ENCODE measurements around the gene PCDH9.

The PCDH9 gene

GRCh38 chr13:66565279-66565678, 664.9 kb downstream of the PCDH9 start:
- DNase-seq (ENCODE audit: low read depth): no peak

- no peak for DNase-seq (ENCODE audit: low read depth)
These were observed 667.1 kb downstream of the PCDH9 start for GRCh38 chr13:66563076-66563475.

DNA sequence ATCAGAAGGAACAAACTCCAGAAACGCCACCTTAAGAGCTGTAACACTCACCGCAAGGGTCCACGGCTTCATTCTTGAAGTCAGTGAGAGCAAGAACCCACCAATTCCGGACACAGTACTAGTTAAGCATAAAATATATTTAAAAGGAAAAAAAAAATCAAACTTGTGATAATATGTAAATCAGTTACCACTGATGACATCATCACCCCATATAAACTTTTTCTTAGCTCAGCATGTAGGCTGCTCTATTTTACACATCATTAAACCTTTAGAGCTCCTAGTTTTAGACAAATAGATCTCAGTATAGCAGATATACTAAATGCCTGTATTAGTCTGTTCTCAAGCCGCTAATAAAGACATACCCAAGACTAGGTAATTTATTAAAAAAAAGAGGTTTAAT, 668.1 kb downstream of the PCDH9 start:
- DNase-seq (ENCODE audit: low read depth): no peak

DNA sequence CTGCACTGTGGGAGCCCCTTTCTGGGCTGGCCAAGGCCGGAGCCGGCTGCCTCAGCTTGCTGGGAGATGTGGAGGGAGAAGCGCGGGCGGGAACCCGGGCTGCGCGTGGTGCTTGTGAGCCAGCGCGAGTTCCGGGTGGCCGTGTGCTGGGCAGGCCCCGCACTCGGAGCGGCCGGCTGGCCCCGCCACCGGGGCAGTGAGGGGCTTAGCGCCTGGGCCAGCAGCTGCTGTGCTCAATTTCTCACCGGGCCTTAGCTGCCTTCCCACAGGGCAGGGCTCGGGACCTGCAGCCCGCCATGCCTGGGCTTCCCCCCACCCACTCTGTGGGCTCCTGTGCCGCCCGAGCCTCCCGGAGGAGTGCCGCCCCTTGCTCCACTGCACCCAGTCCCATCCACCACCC, 669.1 kb downstream of the PCDH9 start:
- no peak for DNase-seq (ENCODE audit: low read depth)

GRCh38 chr13:66560189-66560588, 669.9 kb downstream of the PCDH9 start:
- no peak for DNase-seq (ENCODE audit: low read depth)

DNA sequence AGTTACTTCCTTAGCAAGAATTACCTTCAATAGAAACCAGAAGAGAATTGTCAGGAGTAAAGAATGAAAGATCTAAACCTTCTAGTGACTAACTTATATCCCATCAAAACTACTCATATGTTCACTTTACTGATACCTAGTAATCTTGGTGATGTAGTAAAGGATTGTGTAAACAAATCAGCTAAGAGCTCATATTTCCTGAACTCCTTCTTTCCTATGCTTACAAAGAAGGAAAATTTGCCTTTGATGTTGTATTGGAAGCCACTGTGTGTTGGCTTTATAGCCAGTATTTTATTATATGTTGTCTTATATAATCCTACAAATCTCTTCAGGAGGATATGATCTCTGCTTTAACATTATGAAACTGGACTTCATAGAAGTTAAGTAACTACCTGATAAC, 671.0 kb downstream of the PCDH9 start:
- DNase-seq (ENCODE audit: low read depth): no peak

DNA sequence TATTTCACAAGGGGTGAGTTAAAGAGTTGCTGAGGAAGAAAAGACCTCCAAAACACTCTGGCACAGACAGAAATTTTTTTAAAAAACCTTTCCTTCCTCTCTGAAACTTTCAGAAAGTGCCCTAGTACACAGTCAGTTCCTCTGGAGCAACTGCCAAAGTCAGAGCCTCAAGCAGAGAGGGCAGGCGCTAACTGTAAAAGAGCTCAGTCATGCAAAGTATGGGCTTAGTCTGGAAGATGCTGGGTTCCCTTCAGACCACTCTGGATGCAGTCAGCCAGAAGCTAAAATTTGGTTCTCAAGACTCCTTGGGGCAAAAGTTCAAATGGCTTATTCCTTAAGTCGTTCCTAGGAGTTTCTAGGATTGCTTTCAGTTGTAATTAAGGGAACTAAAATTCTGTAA, 671.6 kb downstream of the PCDH9 start:
- DNase-seq (ENCODE audit: low read depth): peak; percentile 60

- no peak for DNase-seq (ENCODE audit: low read depth)
These were observed 672.8 kb downstream of the PCDH9 start for GRCh38 chr13:66557357-66557756.

- DNase-seq (ENCODE audit: low read depth): peak; percentile 81
These were observed 673.8 kb downstream of the PCDH9 start for GRCh38 chr13:66556306-66556705.

DNA sequence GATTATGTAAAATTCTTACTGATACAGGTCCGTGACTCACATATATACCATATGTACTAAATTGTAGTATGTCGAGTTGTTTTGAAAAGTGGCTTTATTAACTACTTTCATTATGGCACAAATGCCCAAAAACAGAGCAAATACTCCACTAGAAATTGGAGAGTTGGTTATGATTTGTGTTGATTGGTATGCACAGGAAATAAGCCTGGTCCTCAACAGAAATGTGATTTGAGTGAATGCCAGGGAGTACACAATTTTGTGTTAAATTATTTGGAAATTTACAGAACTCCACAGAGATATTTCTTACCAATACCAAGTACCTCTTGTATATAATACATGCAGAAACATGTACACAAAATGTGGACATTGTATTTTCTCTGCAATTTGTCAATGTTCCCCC, 676.7 kb downstream of the PCDH9 start:
- peak; percentile 38 for DNase-seq (ENCODE audit: low read depth)

- DNase-seq (ENCODE audit: low read depth): no peak
These were observed 679.0 kb downstream of the PCDH9 start for GRCh38 chr13:66551128-66551527.

GRCh38 chr13:66547685-66548084, 682.5 kb downstream of the PCDH9 start:
- no peak for DNase-seq (ENCODE audit: low read depth)

DNA sequence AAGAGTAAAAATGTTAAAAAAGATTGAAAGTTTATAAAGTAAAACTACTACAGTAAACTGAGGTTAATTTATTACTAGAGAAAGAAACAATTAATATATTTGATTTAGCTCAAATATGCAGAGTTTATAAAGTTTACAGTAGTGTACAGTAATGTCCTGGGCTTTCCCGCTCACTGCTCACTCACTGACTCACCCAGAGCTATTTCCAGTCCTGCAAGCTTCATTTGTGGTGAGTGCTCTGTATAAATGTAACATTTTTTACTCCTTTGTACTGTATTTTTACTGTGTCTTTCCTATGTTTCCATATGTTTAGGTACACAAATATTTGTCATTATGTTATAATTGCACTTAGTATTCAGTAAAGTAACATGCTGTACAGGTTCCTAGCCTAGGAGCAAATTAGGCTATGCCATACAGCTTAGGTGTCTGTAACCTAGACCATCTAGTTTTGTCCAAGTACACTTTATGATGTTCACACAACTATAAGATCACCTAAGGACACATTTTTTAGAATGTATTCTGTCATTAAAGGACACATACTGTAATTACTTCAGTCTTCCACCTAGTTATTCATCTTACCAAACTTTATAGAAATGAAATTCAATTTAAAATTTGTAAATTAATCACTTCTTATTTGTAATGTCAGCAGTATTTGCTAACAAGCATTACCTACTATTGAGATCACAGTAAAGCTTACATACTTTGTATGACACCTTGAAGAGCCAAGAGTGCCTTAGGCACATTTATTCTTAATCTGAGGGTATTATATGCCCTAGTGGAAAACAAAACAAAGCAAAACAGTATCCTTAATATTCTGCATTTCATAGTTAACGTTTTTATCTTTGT, 683.4 kb downstream of the PCDH9 start:
- DNase-seq (ENCODE audit: low read depth): peak; percentile 58

- no peak for DNase-seq (ENCODE audit: low read depth)
These were observed 686.4 kb downstream of the PCDH9 start for GRCh38 chr13:66543780-66544179.

DNA sequence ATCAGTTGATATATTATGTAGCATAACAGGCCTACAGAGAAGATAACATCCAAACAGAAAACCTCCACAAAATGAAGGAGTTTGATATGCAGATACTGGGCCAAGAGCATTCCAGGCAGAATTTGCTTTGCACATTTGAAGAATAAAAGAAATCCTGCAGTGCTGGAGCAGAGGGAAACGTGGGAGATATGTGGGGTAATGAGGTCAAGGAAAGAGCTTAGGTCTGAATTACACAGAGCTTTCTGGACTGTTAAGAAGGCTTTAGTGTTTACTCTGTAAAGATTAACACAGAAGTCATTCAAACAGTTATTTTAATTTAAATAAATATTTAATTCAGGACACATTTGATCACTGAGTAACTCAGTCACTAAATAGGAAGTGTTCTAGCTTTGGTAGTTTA, 692.7 kb downstream of the PCDH9 start:
- no peak for DNase-seq (ENCODE audit: low read depth)

- DNase-seq (ENCODE audit: low read depth): no peak
These were observed 693.4 kb downstream of the PCDH9 start for GRCh38 chr13:66536746-66537145.

DNA sequence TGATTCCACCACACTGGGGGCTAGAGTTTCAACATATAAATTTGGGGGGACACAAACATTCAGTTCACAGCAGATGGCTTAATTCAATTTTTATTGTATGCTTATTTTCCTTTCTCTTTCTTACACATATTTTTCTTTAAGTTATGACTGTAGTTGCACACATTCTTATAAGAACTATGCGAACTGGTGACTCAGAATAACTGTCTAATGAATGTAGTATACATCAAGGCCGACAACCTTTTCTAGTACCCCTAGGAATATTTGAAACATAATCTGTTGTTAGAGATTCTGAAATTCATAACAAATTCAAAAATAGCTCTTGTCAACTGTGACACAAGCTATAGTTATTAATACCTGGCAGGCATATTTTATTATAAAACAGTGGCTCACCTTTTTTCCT, 695.6 kb downstream of the PCDH9 start:
- DNase-seq (ENCODE audit: low read depth): peak; percentile 57

GRCh38 chr13:66532845-66533244, 697.3 kb downstream of the PCDH9 start:
- DNase-seq (ENCODE audit: low read depth): no peak

DNA sequence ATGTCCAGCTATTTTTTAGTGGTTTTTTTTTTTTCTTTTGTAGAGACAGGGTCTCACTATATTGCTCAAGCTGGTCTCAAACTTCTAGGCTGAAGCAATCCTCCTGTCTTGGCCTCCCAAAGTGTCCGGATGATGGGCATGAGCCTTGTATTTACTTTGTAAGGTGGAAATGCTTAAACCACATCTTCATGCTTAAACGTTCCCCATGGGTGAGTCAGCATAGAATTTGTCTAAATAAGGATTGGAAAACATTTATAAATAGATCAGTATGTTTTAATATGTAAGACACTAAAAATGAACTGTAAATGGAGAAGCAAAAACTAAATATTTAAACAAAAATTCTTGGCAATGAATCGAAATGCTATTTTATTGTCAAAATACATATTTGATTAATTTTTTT, 698.0 kb downstream of the PCDH9 start:
- peak; percentile 86 for DNase-seq (ENCODE audit: low read depth)

DNA sequence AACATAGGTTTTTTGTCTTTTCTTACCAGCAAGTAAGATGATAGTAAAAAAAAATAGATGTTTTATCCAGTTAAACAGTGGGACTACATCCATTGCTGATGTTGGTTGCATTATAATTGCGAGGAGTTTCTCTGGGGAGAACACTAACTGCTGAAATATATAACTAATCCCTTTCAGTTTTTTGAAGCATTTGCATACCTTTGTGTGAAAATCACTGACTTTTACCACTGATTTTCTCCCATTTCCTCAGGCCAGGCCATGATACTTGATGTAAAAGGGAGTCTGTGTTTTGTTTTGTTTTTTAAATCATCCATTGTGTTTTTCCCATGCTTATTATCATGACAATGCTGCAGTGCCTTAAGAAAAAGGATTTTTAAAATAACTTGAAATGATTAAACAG, 699.5 kb downstream of the PCDH9 start:
- DNase-seq (ENCODE audit: low read depth): no peak

GRCh38 chr13:66530158-66530557, 700.0 kb downstream of the PCDH9 start:
- no peak for DNase-seq (ENCODE audit: low read depth)

DNA sequence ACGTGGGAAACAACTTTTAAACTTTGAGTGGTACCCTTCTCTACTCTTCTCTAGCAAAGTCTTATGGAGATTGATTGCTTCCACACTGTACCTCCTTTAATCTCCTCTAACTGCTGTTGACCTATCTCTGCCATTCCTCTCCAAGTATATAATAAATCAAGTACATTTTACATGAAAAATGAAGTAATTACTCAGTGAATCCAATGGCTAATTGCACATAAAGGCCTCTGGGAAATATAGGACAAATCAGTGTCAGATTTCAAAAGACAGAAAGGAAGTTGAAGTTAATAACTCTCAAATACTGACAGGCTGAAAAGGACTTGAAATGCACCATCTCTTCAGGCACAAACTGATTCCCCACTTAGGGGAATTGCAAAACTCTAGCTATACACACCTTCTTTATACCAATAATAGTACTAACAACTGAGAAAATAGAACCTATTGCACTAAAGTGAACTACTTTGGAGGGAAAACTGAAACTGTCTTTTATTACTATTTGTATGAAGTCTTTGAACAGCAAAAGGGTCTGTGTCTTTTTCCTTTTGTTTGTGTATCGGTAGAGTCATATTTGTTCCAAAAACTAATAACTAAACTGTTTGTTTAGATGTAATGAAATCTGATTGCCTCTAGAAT, 701.1 kb downstream of the PCDH9 start:
- DNase-seq (ENCODE audit: low read depth): no peak

- DNase-seq (ENCODE audit: low read depth): no peak
These were observed 702.0 kb downstream of the PCDH9 start for GRCh38 chr13:66528180-66528579.

All from EH (cell line).